HG02870 (cell line): ENCODE results near the gene BRWD1.
"Not testable (repeated sequence)": the region's sequence is repeated elsewhere in the genome, so short reads cannot be mapped to it uniquely, and the experiment has no call there.

Experiments used
- ATAC-seq: cut with Tn5 transposase; IDR thresholded peaks from one replicate; pipeline ENCODE4 v1.9.1; 2021; ENCODE audit warnings: mild to moderate bottlenecking, moderate library complexity; ENCODE audit not compliant: unreplicated experiment

Gene BRWD1

DNA sequence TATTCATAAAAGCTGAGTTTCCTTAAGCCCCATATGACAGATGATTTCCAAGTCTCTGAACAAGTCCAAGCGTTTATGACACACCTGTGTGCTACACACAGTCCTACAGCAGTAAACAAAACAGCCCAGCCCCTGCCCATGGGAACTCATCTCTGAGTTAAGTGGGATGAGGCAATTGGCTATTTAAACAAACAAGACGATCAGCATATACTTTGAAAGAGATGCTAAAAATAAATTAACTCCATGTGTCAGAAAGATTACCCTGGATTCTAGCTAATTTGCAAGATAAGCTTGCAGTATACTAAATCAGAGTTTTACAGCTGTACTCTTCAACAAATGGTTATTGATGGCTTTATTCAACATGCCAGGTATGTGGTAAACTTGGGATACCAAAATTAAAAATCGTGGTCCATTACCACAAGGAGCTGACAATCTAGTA is 137.1 kb downstream of the BRWD1 start:
- no peak for ATAC-seq

- no peak for ATAC-seq
Observed at GRCh38 chr21:39175665-39176064, 137.8 kb downstream of the BRWD1 start.

DNA sequence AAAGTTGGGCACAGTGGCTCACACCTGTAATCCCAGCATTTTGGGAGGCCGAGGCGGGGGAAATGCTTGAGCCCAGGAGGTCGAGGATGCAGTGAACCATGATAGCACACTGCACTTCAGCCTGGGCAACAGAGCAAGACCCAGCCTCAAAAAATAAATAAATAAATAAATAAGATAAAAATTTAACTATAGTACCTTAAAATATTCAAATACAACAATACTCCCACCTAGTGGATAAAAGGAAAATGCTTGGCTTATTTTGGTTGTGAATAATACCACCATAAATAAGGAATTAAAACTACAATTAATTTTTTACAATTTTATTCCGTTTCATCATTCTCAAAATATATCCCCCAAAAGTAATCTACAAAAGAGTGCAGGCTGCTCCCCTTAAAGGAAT is 138.3 kb downstream of the BRWD1 start:
- ATAC-seq, result no peak

- ATAC-seq, result no peak
Observed at GRCh38 chr21:39173716-39174680, 139.4 kb downstream of the BRWD1 start.

DNA sequence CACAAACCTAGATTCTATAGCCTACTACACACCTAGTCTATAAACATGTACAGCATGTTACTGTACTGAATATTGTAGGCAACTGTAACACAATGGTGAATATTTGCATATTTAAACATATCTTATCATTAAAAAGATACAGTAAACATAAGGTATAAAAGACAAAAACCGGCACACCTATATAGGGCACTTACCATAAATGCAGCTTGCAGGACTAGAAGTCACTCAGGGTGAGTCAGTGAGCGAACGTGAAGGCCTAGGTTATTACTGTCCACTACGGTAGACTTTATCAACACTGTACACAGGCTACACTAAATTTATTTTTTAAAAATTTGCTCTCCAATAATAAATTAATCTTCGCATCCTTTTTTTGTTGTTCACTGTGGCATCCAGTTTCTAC is 143.5 kb downstream of the BRWD1 start:
- no peak for ATAC-seq

DNA sequence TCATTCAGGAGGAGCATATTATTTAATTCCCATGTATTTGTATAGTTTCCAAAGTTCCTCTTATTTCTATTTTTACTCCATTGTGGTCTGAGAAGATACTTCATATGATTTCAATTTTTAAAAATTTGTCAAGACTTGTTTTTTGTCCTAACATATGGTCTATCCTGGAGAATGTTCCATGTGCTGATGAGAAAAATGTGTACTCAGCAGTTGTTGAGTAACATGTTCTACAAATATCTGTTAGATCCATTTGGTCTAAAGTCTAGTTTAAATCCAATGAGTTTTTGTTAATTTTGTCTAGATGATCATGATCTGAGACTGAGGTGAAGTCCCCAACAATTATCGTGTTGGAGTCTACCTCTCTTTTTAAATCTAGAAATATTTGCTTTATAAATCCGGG is 144.6 kb downstream of the BRWD1 start:
- no peak for ATAC-seq

DNA sequence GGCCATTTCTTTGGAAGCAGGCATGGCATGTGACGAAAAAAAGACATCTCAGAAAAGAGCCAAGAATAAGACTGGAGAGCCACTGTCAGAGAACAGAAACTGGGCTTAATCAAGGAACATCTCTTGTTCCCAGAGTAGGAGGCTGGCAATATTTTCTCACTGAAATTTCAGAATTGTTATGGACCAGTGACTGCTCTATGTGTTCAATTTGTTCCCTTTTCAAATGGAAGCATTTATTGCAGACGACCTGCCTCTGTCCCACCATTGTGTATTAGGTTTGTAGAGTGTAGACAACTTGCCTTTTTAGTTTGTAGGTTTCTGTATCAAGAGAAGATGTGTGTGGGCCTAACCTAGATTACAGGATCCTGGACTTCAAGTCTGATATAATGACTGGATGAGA is 148.9 kb downstream of the BRWD1 start:
- ATAC-seq, result no peak

DNA sequence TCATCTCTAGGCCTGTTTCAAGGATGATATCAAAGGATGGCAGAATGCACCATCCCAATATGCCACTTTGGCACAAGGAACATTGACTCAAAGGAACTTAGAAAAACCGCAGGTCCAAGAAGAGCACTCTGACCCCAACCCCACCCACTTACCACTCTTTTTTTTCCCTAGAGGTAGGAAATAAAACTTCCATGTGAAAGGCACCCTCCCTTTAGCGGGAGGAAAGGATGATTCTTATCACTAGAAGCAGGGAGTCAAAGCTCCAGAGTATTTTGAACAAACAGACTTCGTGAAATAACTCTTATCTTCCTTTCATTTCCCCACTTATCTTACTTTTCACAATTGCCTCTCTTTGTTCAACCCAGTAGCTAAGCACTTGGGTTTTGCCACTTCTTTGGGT is 152.4 kb downstream of the BRWD1 start:
- no peak for ATAC-seq

DNA sequence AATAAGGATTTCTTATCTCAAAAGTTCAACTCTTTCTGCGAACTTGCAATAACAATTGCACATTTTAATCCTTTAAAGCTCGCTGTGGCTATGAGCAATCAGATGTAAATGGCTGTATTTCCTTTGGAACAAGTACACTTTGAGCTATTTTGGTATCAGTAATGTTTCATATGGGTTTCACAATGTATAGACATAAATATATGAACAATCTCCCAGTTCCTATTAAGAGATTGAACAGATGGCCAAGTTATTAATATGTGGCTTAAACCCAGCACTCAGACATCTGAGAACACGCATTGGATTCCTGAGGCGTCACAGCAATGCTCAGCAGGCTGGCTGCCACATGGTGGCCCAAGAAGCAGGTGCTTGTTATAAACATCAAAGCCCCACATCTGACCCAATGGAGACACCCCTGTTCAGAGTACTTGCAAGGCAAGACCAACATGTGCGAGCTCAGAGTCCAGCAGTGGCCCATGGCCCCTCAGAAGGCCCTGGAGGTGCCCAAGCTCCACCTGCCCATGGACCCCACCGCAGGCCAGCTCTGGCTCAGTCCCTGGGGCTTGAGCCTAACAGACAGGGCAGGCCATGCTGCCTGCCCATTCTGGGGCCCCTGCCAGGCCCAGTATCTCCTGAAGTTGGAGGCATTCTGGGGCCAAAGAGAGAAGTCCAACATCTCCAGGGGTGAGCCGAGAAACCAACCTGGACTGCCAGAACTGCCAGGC is 153.9 kb downstream of the BRWD1 start:
- ATAC-seq, result no peak

GRCh38 chr21:39157241-39157640 is 156.2 kb downstream of the BRWD1 start:
- ATAC-seq, result not testable (repeated sequence)

DNA sequence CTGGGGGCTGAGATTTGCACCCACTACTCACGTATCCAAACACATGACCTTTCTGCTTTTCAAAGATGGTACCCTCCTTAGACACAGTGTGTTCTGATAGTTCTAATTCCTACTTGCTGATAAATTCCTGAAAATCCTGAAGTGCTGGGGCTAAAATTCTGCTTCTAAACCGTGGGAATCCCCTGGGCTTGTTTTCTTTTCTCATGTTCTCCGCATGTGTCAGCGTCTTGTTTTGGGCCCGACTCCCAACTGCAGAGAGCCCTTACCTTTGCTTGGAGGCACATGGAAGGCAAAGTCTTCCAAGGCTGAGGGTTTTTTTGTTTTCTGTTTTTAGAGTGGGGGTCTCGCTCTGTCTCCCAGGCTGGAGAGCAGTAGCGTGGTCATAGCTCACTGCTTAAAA is 157.4 kb downstream of the BRWD1 start:
- ATAC-seq, result no peak

DNA sequence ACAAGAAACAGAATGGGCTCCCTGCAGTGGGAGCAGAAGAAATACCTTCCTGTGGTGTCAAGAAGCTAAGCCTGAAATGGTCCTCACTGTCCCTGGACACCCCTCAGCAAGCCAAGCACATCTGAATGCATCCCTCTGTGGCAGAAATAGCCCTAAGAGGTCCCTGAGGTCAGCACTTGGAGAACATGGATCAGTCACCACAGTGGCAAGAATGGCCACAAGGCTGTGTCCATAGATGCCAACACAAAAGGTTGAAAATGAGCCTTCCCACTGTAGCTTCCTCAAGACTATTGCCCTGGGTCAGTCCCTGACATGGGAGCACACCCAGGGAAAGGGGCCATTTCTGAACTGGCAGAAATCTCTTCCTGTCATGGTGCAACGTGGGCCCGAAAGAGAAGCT is 157.9 kb downstream of the BRWD1 start:
- ATAC-seq, result no peak

- no peak for ATAC-seq
Observed at GRCh38 chr21:39153842-39154241, 159.6 kb downstream of the BRWD1 start.

- ATAC-seq, result no peak
Observed at GRCh38 chr21:39153373-39153772, 160.1 kb downstream of the BRWD1 start.

- no peak for ATAC-seq
Observed at GRCh38 chr21:39152271-39152670, 161.2 kb downstream of the BRWD1 start.

DNA sequence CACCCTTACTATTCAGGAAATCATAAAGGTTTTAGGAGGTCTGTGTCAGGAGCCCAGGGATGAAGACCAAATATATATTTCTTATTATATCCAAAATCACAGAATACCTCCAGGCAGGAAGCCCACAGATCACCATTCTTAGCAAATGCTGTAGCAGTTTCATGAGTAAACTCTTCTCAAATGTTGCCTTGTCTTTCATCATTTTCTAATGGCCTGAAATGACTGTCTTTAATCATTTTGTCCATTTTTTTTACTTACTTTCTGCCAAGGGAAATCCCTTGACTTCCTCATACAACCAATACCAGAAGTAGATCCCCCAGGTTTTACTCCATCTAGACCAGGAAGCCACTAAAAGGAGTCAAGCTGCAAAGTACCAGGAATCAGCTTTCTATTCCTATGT is 162.6 kb downstream of the BRWD1 start:
- ATAC-seq, result no peak

- no peak for ATAC-seq
Observed at GRCh38 chr21:39150316-39150715, 163.1 kb downstream of the BRWD1 start.

- ATAC-seq, result no peak
Observed at GRCh38 chr21:39149882-39150281, 163.6 kb downstream of the BRWD1 start.

DNA sequence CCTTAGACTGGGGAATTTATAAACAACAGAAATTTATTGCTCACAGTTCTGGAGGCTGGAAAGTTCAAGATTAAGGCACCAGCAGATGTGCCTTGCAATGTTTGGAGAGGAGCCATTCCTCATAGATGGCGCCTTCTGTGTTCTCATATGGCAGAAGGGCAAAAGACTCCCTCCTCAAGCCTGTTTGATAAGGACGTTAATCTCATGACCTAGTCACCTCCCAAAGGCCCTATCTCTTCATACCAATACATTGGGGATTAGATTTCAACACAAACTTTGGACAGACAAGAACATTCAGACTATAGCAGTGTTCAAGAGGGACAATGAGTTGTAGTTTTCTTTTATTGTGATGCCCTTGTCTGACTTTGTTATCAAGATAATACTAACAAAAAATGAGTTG is 164.5 kb downstream of the BRWD1 start:
- ATAC-seq, result no peak

DNA sequence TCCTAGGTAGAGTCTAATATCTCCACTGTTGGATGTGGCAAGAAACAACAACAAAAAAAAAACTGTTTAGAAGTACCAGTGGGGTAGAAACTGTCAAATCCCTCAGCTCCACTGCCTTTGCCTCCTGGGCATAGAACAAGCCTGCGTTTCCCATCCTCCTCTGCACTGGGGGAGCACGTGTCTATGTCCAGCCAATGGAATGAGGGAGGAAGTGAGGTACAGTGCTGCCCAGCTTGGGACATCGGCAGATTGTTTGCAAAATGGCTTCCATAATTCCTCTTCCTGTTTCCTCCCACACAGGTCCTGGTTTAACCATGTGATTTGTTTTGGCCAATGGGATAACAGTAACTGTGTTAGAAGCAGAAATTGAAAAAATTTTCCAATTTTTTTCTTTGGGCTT is 169.2 kb downstream of the BRWD1 start:
- ATAC-seq, result no peak

DNA sequence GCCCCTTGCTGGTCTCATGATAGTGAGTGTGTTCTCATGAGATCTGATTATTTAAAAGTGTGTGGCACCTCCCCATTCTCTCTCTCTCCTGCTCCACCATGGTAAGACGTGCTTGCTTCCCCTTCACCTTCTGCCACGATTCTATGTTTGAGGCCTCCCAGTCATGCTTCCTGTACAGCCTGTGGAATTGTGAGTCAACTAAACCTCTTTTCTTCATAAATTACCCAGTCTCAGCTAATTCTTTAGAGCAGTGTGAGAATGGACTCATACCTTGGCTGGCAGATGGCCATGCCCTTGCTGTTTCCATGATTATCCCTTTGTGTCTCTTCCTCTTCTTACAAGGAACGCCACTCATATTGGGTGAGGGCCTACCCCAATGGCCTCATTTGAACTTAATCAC is 170.5 kb downstream of the BRWD1 start:
- ATAC-seq, result no peak

- ATAC-seq, result no peak
Observed at GRCh38 chr21:39141502-39141901, 171.9 kb downstream of the BRWD1 start.
